Testis (tissue), 2 donors: ENCODE results near the gene CAVIN1.
A peak's percentile ranks its signal among the peaks of the same experiment; 100 is the strongest.

Source experiments
- POLR2A ChIP-seq: fragments of 450-650 bp; IDR thresholded peaks from one replicate; pipeline ENCODE4 v1.6.1; 2017; ENCODE audit warnings: antibody characterized with exemption, mild to moderate bottlenecking, moderate library complexity
- TF ChIP-seq, protein P1 (sequence below), 3 experiments: fragments of 450-650 bp in 2 of 3; fragments of 200-600 bp in 1 of 3; sonication (generic) in 1 of 3; IDR thresholded peaks; one replicate each; pipeline ENCODE4 v1.5.1; 2016 to 2019; ENCODE audit warnings: antibody characterized with exemption in 3 of 3, mild to moderate bottlenecking in 2 of 3, moderate library complexity in 1 of 3

- TF ChIP-seq, protein P1, sequence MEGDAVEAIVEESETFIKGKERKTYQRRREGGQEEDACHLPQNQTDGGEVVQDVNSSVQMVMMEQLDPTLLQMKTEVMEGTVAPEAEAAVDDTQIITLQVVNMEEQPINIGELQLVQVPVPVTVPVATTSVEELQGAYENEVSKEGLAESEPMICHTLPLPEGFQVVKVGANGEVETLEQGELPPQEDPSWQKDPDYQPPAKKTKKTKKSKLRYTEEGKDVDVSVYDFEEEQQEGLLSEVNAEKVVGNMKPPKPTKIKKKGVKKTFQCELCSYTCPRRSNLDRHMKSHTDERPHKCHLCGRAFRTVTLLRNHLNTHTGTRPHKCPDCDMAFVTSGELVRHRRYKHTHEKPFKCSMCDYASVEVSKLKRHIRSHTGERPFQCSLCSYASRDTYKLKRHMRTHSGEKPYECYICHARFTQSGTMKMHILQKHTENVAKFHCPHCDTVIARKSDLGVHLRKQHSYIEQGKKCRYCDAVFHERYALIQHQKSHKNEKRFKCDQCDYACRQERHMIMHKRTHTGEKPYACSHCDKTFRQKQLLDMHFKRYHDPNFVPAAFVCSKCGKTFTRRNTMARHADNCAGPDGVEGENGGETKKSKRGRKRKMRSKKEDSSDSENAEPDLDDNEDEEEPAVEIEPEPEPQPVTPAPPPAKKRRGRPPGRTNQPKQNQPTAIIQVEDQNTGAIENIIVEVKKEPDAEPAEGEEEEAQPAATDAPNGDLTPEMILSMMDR (IDR thresholded peaks at IDR 0.05) = peak; percentile 79 to 90 (median 81)
- TF ChIP-seq POLR2A = no peak
Measured at GRCh38 chr17:42405963-42406495, 17.0 kb downstream of the CAVIN1 start.
